A673 (cell line): ENCODE measurements around the gene AZIN2.

Experiments
- CTCF ChIP-seq: fragments of 300-800, 200-600 bp; sonication (generic); conservative IDR thresholded peaks from 2 replicates; pipeline ENCODE4 v1.5.1; 2017; ENCODE audit warnings: low read depth, mild to moderate bottlenecking, antibody characterized with exemption, low read length, moderate library complexity, mixed read lengths
- EZH2 ChIP-seq: fragments of 200-600 bp; sonication (generic); IDR thresholded peaks from 2 replicates; pipeline ENCODE4 v1.6.1; 2017; ENCODE audit warnings: borderline replicate concordance, low read depth, mild to moderate bottlenecking, mixed read lengths, antibody characterized with exemption, low read length; ENCODE audit not compliant: poor library complexity, severe bottlenecking

GRCh38 chr1:33043267-33044092 is 37.5 kb upstream of the AZIN2 start:
- no peak for TF ChIP-seq CTCF
- no peak for TF ChIP-seq EZH2
